Activated gamma-delta T cell treated with anti-CD3 and anti-CD28 coated beads, Interleukin-2, amount 50 U/mL, for 16 hours (primary cell): ENCODE measurements around the gene RAB34.

Experiments used
- DNase-seq: peaks from one replicate; pipeline ENCODE4 v3.0.0-alpha.2; 2020; ENCODE audit warnings: low read depth

RAB34 gene

GRCh38 chr17:28717578-28718332 lies at the start of gene RAB34:
Gene RAB34, minus strand, starts transcription at chr17:28717868. Its CDS starts 602 bp downstream, at chr17:28717266.
- no peak for DNase-seq

GRCh38 chr17:28765038-28765437 lies 47.4 kb upstream of the RAB34 start:
- DNase-seq = no peak

GRCh38 chr17:28763804-28764266 lies 46.2 kb upstream of the RAB34 start:
- DNase-seq = peak; percentile 77

- DNase-seq = no peak
Measured at GRCh38 chr17:28763137-28763799, 45.6 kb upstream of the RAB34 start.

- DNase-seq = no peak
Measured at GRCh38 chr17:28760601-28761562, 43.2 kb upstream of the RAB34 start.

- DNase-seq = no peak
Measured at GRCh38 chr17:28759256-28759865, 41.7 kb upstream of the RAB34 start.

GRCh38 chr17:28758411-28759121 lies 40.9 kb upstream of the RAB34 start:
- no peak for DNase-seq

GRCh38 chr17:28756049-28756804 lies 38.6 kb upstream of the RAB34 start:
- no peak for DNase-seq

GRCh38 chr17:28755486-28755885 lies 37.8 kb upstream of the RAB34 start:
- no peak for DNase-seq

GRCh38 chr17:28751600-28752366 lies 34.1 kb upstream of the RAB34 start:
- no peak for DNase-seq

- peak; percentile 84 for DNase-seq
Measured at GRCh38 chr17:28750178-28751047, 32.7 kb upstream of the RAB34 start.

GRCh38 chr17:28749516-28750177 lies 32.0 kb upstream of the RAB34 start:
- DNase-seq = no peak

GRCh38 chr17:28748852-28749515 lies 31.3 kb upstream of the RAB34 start:
- no peak for DNase-seq

- no peak for DNase-seq
Measured at GRCh38 chr17:28747801-28748750, 30.4 kb upstream of the RAB34 start.

GRCh38 chr17:28747051-28747691 lies 29.5 kb upstream of the RAB34 start:
- no peak for DNase-seq

- no peak for DNase-seq
Measured at GRCh38 chr17:28746611-28747050, 29.0 kb upstream of the RAB34 start.
